Stimulated activated CD4-positive, alpha-beta T cell treated with anti-CD3 and anti-CD28 coated beads, TNF-alpha, amount 100 ng/mL, for 24 hours (primary cell): ENCODE measurements around the gene LRP4.
A peak's percentile ranks its signal among the peaks of the same experiment; 100 is the strongest.

Experiments used
- DNase-seq, 3 experiments: peaks; one replicate each; pipeline ENCODE4 v3.0.0-alpha.2; 2020; ENCODE audit warnings: low read depth in 3 of 3

LRP4 gene

GRCh38 chr11:46850829-46851380 lies 67.4 kb downstream of the LRP4 start:
- no peak for DNase-seq

- DNase-seq = no peak
These were observed 68.7 kb downstream of the LRP4 start for GRCh38 chr11:46849631-46850030.

- DNase-seq = no peak
These were observed 71.9 kb downstream of the LRP4 start for GRCh38 chr11:46846510-46846830.

- DNase-seq = peak; percentile 79 to 88 (median 83)
These were observed 72.4 kb downstream of the LRP4 start, which contains the start of gene CKAP5 for GRCh38 chr11:46845740-46846509. Gene CKAP5, minus strand, starts transcription at chr11:46846280. Its CDS starts 25,049 bp downstream, at chr11:46821231.

- no peak for DNase-seq
These were observed 73.0 kb downstream of the LRP4 start for GRCh38 chr11:46845440-46845739.

- no peak for DNase-seq
These were observed 78.2 kb downstream of the LRP4 start for GRCh38 chr11:46840116-46840515.

- no peak for DNase-seq
These were observed 79.8 kb downstream of the LRP4 start for GRCh38 chr11:46838501-46838900.

- DNase-seq = no peak
These were observed 80.5 kb downstream of the LRP4 start for GRCh38 chr11:46837860-46838259.

- no peak for DNase-seq
These were observed 81.5 kb downstream of the LRP4 start for GRCh38 chr11:46836870-46837269.

- DNase-seq = no peak
These were observed 81.9 kb downstream of the LRP4 start for GRCh38 chr11:46836431-46836830.

GRCh38 chr11:46835897-46836296 lies 82.5 kb downstream of the LRP4 start:
- no peak for DNase-seq

- no peak for DNase-seq
These were observed 83.5 kb downstream of the LRP4 start for GRCh38 chr11:46834821-46835220.

- DNase-seq = no peak
These were observed 85.7 kb downstream of the LRP4 start for GRCh38 chr11:46832511-46833214.

GRCh38 chr11:46827995-46828394 lies 90.4 kb downstream of the LRP4 start:
- no peak for DNase-seq

GRCh38 chr11:46826310-46827044 lies 91.9 kb downstream of the LRP4 start:
- DNase-seq = peak; percentile 49 to 72 (median 53)

- no peak for DNase-seq
These were observed 109.4 kb downstream of the LRP4 start for GRCh38 chr11:46808799-46809431.
